ENCODE data around the gene STAC.

DNA sequence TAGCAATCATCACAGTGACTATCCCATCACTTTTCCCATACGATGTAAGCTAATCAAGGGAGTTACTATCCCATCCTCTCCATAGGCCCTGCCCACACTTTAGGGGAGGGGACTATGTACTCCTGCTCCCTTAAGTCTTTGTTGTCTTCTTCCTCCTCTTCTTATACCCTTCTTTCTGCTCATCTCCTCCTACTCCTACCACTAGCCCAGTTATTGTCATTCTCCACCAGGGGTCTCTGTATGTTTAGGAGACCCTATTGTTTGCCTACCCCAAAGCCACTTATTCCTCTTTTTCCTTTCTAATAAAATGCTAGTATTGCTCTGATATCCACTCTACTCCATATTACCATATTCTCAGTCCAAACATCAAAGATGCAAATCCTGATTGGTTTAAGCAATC, 27.8 kb downstream of the STAC start:
- TF ChIP-seq POLR2A (IDR thresholded peaks at IDR 0.05), result no peak
- TF ChIP-seq, protein P1, sequence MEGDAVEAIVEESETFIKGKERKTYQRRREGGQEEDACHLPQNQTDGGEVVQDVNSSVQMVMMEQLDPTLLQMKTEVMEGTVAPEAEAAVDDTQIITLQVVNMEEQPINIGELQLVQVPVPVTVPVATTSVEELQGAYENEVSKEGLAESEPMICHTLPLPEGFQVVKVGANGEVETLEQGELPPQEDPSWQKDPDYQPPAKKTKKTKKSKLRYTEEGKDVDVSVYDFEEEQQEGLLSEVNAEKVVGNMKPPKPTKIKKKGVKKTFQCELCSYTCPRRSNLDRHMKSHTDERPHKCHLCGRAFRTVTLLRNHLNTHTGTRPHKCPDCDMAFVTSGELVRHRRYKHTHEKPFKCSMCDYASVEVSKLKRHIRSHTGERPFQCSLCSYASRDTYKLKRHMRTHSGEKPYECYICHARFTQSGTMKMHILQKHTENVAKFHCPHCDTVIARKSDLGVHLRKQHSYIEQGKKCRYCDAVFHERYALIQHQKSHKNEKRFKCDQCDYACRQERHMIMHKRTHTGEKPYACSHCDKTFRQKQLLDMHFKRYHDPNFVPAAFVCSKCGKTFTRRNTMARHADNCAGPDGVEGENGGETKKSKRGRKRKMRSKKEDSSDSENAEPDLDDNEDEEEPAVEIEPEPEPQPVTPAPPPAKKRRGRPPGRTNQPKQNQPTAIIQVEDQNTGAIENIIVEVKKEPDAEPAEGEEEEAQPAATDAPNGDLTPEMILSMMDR (IDR thresholded peaks at IDR 0.05 in 4 of 5, conservative IDR thresholded peaks at IDR 0.05 in 1 of 5), result no peak

Data from gastrocnemius medialis (tissue), 4 donors.